GM23338 (cell line): ENCODE results near the gene TSKS. TPM values are rescaled to one million over a fixed set of nuclear protein-coding genes. Genes with fewer than 3 reads are reported as not detected.

Experiments used
- ATAC-seq: fragments of 200-7000 bp; cut with Tn5 transposase; 3 replicates; pipeline ENCODE4 v1.9.1; 2020
- DNase-seq: peaks from one replicate; pipeline ENCODE4 v3.0.0-alpha.2; 2015; ENCODE audit warnings: low spot score
- H2AFZ ChIP-seq: fragments of 200-600 bp; sonication (generic); 2 replicates; pipeline ENCODE4 v1.8.0; 2016; ENCODE audit warnings: antibody characterized with exemption, mild to moderate bottlenecking, moderate library complexity
- H3F3A ChIP-seq: fragments of 200-600 bp; sonication (generic); replicated peaks from 2 replicates; pipeline ENCODE4 v1.8.0; 2017; ENCODE audit warnings: antibody characterized with exemption, mixed run types, low read depth
- H3K27ac ChIP-seq: fragments of 200-600 bp; sonication (generic); 2 replicates; pipeline ENCODE4 v1.6.1; 2016; ENCODE audit warnings: low read depth
- H3K27me3 ChIP-seq: fragments of 200-600 bp; sonication (generic); 2 replicates; pipeline ENCODE4 v1.8.0; 2016; ENCODE audit warnings: mild to moderate bottlenecking, mixed run types, moderate library complexity; ENCODE audit not compliant: insufficient read depth
- H3K36me3 ChIP-seq: fragments of 200-600 bp; sonication (generic); 2 replicates; pipeline ENCODE4 v1.8.0; 2016; ENCODE audit warnings: mild to moderate bottlenecking; ENCODE audit not compliant: insufficient read depth
- H3K4me1 ChIP-seq: fragments of 200-600 bp; sonication (generic); 2 replicates; pipeline ENCODE4 v1.8.0; 2016; ENCODE audit warnings: mild to moderate bottlenecking, moderate library complexity; ENCODE audit not compliant: insufficient read depth
- H3K4me2 ChIP-seq: fragments of 200-600 bp; sonication (generic); 2 replicates; pipeline ENCODE4 v1.7.1; 2017; ENCODE audit warnings: mixed run types
- H3K4me3 ChIP-seq: fragments of 200-600 bp; sonication (generic); 2 replicates; pipeline ENCODE4 v1.6.1; 2016; ENCODE audit warnings: mixed run types
- H3K79me2 ChIP-seq: fragments of 200-600 bp; sonication (generic); replicated peaks from 2 replicates; pipeline ENCODE4 v1.8.0; 2017; ENCODE audit warnings: mild to moderate bottlenecking; ENCODE audit not compliant: insufficient read depth
- H3K9me2 ChIP-seq: fragments of 200-600 bp; sonication (generic); 2 replicates; pipeline ENCODE4 v1.8.0; 2017; ENCODE audit not compliant: insufficient read depth
- H4K20me1 ChIP-seq: fragments of 200-600 bp; sonication (generic); replicated peaks from 2 replicates; pipeline ENCODE4 v1.8.0; 2017; ENCODE audit warnings: mild to moderate bottlenecking; ENCODE audit not compliant: insufficient read depth
- H3K27ac Mint-ChIP-seq: 2 replicates; pipeline ENCODE4 v1.8.0; 2020; ENCODE audit warnings: inconsistent platforms, mild to moderate bottlenecking, moderate library complexity, mixed read lengths
- H3K27me3 Mint-ChIP-seq: 3 replicates; pipeline ENCODE4 v1.8.0; 2022; ENCODE audit warnings: low read depth, mild to moderate bottlenecking, moderate library complexity, mixed read lengths, inconsistent platforms; ENCODE audit not compliant: insufficient read depth, poor library complexity
- H3K36me3 Mint-ChIP-seq: 3 replicates; pipeline ENCODE4 v1.8.0; 2021; ENCODE audit warnings: low read depth, mild to moderate bottlenecking, inconsistent platforms, moderate library complexity, mixed read lengths
- H3K4me1 Mint-ChIP-seq: 3 replicates; pipeline ENCODE4 v1.8.0; 2020; ENCODE audit warnings: mild to moderate bottlenecking, inconsistent platforms, mixed read lengths
- H3K4me3 Mint-ChIP-seq: 3 replicates; pipeline ENCODE4 v1.8.0; 2021; ENCODE audit warnings: moderate library complexity, mild to moderate bottlenecking, inconsistent platforms, mixed read lengths
- H3K9me3 Mint-ChIP-seq: 3 replicates; pipeline ENCODE4 v1.8.0; 2020; ENCODE audit warnings: moderate library complexity, mild to moderate bottlenecking, inconsistent platforms, mixed read lengths
- CREB1 ChIP-seq: fragments of 250-450 bp; sonication (Bioruptor Pico); IDR thresholded peaks from 2 replicates; pipeline ENCODE4 v1.5.0; 2020; ENCODE audit warnings: low read depth, mild to moderate bottlenecking, moderate library complexity
- POLR2AphosphoS5 ChIP-seq: IDR thresholded peaks from 2 replicates; pipeline ENCODE4 v1.6.1; 2016; ENCODE audit warnings: antibody characterized with exemption, low read depth
- ZNF114 ChIP-seq: fragments of 250-450 bp; sonication (Bioruptor Pico); IDR thresholded peaks from 2 replicates; pipeline ENCODE4 v1.5.0; 2020; ENCODE audit warnings: mild to moderate bottlenecking, moderate library complexity
- polyA plus RNA-seq: library from polyadenylated mRNA; unstranded; fragments of >200 nt; fragmentation: Nextera tagmentation; extraction: Ambion mirVana; gene quantifications from 2 replicates; pipeline ENCODE4 v1.2.1, GENCODE V29; 2016
- total RNA-seq: library from RNA; depleted of rRNA; stranded (reverse); fragments of >200 nt; shearing (Covaris generic); gene quantifications from 2 replicates; pipeline ENCODE4 v1.2.3, GENCODE V29; 2014
- TF ChIP-seq, protein P1 (sequence below), 2 experiments: fragments of 200-600 bp in 1 of 2; sonication (generic) in 1 of 2; conservative IDR thresholded peaks; 2 replicates each; pipeline versions ENCODE4 v1.5.1 to v1.6.1; 2016 to 2017; ENCODE audit warnings: antibody characterized with exemption in 2 of 2, low read depth in 2 of 2, mild to moderate bottlenecking in 2 of 2, moderate library complexity in 1 of 2
- TF ChIP-seq, protein P2 (sequence below): IDR thresholded peaks from 2 replicates; pipeline ENCODE4 v1.6.1; 2016; ENCODE audit warnings: antibody characterized with exemption
- TF ChIP-seq, protein P3 (sequence below): fragments of 250-450 bp; sonication (Bioruptor Pico); IDR thresholded peaks from 2 replicates; pipeline ENCODE4 v1.5.0; 2020; ENCODE audit warnings: mild to moderate bottlenecking, moderate library complexity

TSKS gene
- total and polyA plus RNA-seq, 2 experiments from 2014 or later: 0.99 TPM; not detected in 1

DNA sequence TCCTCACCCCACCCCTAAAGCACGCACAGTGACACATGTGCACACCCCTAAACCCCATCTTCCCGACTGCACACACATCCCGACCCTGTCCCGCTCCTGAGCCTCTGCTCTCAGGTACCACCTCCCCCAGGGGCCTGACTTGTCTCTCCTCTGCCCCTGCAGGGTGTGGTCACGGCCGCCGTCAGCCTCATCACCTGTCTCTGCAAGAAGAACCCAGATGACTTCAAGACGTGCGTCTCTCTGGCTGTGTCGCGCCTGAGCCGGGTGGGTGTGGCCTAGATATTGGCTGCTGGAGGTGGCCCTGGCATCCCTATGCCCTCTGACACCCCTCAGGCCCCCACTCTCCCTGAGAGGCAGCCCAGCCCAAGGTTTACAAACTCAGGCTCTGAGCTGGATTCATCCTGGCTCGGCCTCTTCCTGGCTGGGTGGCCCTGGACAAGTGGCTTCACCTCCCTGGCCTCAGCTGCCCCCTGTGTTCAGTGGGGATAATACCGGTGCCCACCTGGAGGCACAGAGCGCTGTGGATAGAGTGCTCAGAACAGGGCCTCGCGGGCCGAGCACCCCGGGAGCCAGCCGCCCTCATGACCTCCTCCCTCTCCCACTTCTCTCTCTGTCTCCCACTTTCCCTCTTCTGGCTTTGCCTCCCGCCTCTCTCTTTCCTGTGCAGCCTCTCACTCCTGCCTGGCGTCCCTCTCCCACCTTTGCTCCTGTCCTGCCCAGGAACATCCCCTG, 29.9 kb upstream of the TSKS start (continued):
- TF ChIP-seq, protein P1, sequence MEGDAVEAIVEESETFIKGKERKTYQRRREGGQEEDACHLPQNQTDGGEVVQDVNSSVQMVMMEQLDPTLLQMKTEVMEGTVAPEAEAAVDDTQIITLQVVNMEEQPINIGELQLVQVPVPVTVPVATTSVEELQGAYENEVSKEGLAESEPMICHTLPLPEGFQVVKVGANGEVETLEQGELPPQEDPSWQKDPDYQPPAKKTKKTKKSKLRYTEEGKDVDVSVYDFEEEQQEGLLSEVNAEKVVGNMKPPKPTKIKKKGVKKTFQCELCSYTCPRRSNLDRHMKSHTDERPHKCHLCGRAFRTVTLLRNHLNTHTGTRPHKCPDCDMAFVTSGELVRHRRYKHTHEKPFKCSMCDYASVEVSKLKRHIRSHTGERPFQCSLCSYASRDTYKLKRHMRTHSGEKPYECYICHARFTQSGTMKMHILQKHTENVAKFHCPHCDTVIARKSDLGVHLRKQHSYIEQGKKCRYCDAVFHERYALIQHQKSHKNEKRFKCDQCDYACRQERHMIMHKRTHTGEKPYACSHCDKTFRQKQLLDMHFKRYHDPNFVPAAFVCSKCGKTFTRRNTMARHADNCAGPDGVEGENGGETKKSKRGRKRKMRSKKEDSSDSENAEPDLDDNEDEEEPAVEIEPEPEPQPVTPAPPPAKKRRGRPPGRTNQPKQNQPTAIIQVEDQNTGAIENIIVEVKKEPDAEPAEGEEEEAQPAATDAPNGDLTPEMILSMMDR (conservative IDR thresholded peaks at IDR 0.05; ENCODE audit: low read depth in 2 of 2): no peak
- TF ChIP-seq, protein P2, sequence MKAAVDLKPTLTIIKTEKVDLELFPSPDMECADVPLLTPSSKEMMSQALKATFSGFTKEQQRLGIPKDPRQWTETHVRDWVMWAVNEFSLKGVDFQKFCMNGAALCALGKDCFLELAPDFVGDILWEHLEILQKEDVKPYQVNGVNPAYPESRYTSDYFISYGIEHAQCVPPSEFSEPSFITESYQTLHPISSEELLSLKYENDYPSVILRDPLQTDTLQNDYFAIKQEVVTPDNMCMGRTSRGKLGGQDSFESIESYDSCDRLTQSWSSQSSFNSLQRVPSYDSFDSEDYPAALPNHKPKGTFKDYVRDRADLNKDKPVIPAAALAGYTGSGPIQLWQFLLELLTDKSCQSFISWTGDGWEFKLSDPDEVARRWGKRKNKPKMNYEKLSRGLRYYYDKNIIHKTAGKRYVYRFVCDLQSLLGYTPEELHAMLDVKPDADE: no peak
- TF ChIP-seq POLR2AphosphoS5: no peak

DNA sequence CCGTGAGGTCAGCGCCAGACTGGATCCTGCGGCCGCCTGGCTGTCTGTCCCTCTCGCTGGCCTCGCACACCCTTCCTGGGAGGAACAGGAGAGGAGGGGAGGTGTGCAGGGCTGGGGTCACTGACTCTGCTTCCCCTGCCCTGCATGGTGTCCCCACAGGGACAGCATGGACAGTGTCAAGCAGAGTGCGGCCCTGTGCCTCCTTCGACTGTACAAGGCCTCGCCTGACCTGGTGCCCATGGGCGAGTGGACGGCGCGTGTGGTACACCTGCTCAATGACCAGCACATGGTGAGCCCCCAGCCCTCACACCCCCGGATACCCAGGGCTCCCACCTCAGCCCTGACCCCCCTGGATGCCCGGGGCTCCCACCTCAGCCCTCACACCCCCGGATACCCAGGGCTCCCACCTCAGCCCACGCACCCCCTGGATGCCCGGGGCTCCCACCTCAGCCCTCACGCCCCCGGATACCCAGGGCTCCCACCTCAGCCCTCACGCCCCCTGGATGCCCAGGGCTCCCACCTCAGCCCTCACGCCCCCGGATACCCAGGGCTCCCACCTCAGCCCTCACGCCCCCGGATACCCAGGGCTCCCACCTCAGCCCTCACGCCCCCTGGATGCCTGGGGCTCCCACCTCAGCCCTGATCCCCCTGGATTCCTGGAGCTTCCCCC, 28.8 kb upstream of the TSKS start:
- H3K4me1 Mint-ChIP-seq: no peaks in the 10 kb centered on the region
- no peaks in the 10 kb centered on the region for H3F3A ChIP-seq
- no peak overlapping the region for H2AFZ ChIP-seq
- peaks cover 42% of the 10 kb centered on the region for H3K36me3 Mint-ChIP-seq
- H3K27me3 ChIP-seq: no peaks in the 10 kb centered on the region
- H3K27me3 Mint-ChIP-seq: peaks cover 11% of the 10 kb centered on the region
- no peaks in the 10 kb centered on the region; the same call in 1 of the 2 replicates for H3K36me3 ChIP-seq
- ATAC-seq: no peak
- no peaks in the 10 kb centered on the region; the same call in 1 of the 2 replicates for H3K79me2 ChIP-seq
- H3K4me3 ChIP-seq: no peak overlapping the region
- no peaks in the 10 kb centered on the region for H3K9me2 ChIP-seq
- peaks cover 3% of the 10 kb centered on the region; the same call in 1 of the 3 replicates for H3K9me3 Mint-ChIP-seq
- H3K4me2 ChIP-seq: no peak overlapping the region
- DNase-seq: no peak
- H3K27ac ChIP-seq: no peak overlapping the region
- H3K27ac Mint-ChIP-seq: no peak overlapping the region
- H3K4me3 Mint-ChIP-seq: no peak overlapping the region
- no peaks in the 10 kb centered on the region for H3K4me1 ChIP-seq
- H4K20me1 ChIP-seq: peaks cover 4% of the 10 kb centered on the region
- TF ChIP-seq, protein P3, sequence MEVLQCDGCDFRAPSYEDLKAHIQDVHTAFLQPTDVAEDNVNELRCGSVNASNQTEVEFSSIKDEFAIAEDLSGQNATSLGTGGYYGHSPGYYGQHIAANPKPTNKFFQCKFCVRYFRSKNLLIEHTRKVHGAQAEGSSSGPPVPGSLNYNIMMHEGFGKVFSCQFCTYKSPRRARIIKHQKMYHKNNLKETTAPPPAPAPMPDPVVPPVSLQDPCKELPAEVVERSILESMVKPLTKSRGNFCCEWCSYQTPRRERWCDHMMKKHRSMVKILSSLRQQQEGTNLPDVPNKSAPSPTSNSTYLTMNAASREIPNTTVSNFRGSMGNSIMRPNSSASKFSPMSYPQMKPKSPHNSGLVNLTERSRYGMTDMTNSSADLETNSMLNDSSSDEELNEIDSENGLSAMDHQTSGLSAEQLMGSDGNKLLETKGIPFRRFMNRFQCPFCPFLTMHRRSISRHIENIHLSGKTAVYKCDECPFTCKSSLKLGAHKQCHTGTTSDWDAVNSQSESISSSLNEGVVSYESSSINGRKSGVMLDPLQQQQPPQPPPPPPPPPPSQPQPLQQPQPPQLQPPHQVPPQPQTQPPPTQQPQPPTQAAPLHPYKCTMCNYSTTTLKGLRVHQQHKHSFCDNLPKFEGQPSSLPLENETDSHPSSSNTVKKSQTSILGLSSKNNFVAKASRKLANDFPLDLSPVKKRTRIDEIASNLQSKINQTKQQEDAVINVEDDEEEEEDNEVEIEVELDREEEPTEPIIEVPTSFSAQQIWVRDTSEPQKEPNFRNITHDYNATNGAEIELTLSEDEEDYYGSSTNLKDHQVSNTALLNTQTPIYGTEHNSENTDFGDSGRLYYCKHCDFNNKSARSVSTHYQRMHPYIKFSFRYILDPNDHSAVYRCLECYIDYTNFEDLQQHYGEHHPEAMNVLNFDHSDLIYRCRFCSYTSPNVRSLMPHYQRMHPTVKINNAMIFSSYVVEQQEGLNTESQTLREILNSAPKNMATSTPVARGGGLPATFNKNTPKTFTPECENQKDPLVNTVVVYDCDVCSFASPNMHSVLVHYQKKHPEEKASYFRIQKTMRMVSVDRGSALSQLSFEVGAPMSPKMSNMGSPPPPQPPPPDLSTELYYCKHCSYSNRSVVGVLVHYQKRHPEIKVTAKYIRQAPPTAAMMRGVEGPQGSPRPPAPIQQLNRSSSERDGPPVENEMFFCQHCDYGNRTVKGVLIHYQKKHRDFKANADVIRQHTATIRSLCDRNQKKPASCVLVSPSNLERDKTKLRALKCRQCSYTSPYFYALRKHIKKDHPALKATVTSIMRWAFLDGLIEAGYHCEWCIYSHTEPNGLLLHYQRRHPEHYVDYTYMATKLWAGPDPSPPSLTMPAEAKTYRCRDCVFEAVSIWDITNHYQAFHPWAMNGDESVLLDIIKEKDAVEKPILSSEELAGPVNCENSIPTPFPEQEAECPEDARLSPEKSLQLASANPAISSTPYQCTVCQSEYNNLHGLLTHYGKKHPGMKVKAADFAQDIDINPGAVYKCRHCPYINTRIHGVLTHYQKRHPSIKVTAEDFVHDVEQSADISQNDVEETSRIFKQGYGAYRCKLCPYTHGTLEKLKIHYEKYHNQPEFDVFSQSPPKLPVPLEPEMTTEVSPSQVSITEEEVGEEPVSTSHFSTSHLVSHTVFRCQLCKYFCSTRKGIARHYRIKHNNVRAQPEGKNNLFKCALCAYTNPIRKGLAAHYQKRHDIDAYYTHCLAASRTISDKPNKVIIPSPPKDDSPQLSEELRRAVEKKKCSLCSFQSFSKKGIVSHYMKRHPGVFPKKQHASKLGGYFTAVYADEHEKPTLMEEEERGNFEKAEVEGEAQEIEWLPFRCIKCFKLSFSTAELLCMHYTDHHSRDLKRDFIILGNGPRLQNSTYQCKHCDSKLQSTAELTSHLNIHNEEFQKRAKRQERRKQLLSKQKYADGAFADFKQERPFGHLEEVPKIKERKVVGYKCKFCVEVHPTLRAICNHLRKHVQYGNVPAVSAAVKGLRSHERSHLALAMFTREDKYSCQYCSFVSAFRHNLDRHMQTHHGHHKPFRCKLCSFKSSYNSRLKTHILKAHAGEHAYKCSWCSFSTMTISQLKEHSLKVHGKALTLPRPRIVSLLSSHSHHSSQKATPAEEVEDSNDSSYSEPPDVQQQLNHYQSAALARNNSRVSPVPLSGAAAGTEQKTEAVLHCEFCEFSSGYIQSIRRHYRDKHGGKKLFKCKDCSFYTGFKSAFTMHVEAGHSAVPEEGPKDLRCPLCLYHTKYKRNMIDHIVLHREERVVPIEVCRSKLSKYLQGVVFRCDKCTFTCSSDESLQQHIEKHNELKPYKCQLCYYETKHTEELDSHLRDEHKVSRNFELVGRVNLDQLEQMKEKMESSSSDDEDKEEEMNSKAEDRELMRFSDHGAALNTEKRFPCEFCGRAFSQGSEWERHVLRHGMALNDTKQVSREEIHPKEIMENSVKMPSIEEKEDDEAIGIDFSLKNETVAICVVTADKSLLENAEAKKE (CRISPR knock-in tag): no peak
- TF ChIP-seq ZNF114 (CRISPR knock-in tag) (no peak), CREB1 (CRISPR knock-in tag) (no peak), POLR2AphosphoS5 (no peak)
- TF ChIP-seq, protein P2: no peak
- TF ChIP-seq, protein P1 (conservative IDR thresholded peaks at IDR 0.05; ENCODE audit: low read depth in 2 of 2): no peak
